Measurements from ENCODE around the gene MX2. TPM values are rescaled to one million over a fixed set of nuclear protein-coding genes. Genes with fewer than 3 reads are reported as not detected.

MX2 gene
- polyA plus RNA-seq, 1 experiment = 5.1 TPM

DNA sequence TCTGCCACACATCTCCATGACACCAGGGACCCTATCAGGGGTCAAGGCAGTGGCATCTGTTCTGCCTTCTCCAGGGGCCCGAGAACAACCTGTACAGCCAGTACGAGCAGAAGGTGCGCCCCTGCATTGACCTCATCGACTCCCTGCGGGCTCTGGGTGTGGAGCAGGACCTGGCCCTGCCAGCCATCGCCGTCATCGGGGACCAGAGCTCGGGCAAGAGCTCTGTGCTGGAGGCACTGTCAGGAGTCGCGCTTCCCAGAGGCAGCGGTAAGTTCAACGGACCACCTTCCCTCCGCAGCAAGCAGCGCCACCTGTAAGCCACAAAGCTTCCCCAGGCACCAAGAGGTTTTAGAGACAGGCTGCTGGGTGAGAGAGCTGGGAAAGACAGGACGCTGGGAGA, 15.9 kb downstream of the MX2 start:
- no peaks in the 10 kb centered on the region for H3K36me3 ChIP-seq (ENCODE audit: control insufficient read depth, insufficient read depth, low read length)
- CTCF ChIA-PET = interaction anchor here (0.6 to 1.1 kb wide), 2 partner anchors 9 to 94 kb away, joined by 4 read pairs; no protein-coding TSS in a partner anchor
- no peaks in the 10 kb centered on the region for H3K27me3 ChIP-seq (ENCODE audit: control insufficient read depth, insufficient read depth, low read length)
- H3K4me3 ChIP-seq (ENCODE audit: low read depth, low read length) = no peak overlapping the region
- POLR2A ChIA-PET = no interaction called here
- TF ChIP-seq, protein P1, sequence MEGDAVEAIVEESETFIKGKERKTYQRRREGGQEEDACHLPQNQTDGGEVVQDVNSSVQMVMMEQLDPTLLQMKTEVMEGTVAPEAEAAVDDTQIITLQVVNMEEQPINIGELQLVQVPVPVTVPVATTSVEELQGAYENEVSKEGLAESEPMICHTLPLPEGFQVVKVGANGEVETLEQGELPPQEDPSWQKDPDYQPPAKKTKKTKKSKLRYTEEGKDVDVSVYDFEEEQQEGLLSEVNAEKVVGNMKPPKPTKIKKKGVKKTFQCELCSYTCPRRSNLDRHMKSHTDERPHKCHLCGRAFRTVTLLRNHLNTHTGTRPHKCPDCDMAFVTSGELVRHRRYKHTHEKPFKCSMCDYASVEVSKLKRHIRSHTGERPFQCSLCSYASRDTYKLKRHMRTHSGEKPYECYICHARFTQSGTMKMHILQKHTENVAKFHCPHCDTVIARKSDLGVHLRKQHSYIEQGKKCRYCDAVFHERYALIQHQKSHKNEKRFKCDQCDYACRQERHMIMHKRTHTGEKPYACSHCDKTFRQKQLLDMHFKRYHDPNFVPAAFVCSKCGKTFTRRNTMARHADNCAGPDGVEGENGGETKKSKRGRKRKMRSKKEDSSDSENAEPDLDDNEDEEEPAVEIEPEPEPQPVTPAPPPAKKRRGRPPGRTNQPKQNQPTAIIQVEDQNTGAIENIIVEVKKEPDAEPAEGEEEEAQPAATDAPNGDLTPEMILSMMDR (IDR thresholded peaks at IDR 0.05; ENCODE audit: insufficient read depth, low read depth, low read length) = no peak
- DNase-seq (ENCODE audit: low read depth) = no peak

DNA sequence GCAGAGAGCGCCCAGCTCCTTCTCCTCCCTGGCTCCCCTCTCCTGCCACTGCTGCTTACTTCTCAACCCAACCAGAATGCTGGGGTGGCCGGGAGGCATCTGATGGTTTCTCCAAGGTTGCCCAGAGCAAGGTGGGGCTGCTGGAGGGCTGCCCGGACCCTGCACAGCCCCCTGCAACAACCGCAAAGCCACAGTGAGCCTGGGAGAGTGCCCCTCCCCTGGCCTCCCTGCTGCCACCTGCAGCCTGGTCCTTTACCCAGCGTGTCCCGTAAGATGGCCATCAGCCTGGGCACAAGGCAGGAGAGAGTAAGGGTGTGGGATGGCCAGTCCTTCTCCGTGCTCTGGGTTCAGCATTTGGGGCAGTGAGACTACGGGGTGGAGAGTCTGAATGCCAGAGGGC, 17.0 kb downstream of the MX2 start:
- POLR2A ChIA-PET = no interaction called here
- Histone ChIP-seq H3K27me3 (ENCODE audit: control insufficient read depth, insufficient read depth, low read length) (no peaks in the 10 kb centered on the region), H3K36me3 (ENCODE audit: control insufficient read depth, insufficient read depth, low read length) (no peaks in the 10 kb centered on the region), H3K4me3 (ENCODE audit: low read depth, low read length) (no peak overlapping the region)
- TF ChIP-seq, protein P1 (IDR thresholded peaks at IDR 0.05; ENCODE audit: insufficient read depth, low read depth, low read length) = no peak
- CTCF ChIA-PET = no interaction called here
- DNase-seq (ENCODE audit: low read depth) = no peak

- no peaks in the 10 kb centered on the region for H3K36me3 ChIP-seq (ENCODE audit: control insufficient read depth, insufficient read depth, low read length)
- H3K27me3 ChIP-seq (ENCODE audit: control insufficient read depth, insufficient read depth, low read length) = no peaks in the 10 kb centered on the region
- TF ChIP-seq, protein P1 (IDR thresholded peaks at IDR 0.05; ENCODE audit: insufficient read depth, low read depth, low read length) = no peak
- ChIA-PET CTCF (no interaction called here), POLR2A (no interaction called here)
- H3K4me3 ChIP-seq (ENCODE audit: low read depth, low read length) = no peak overlapping the region
- no peak for DNase-seq (ENCODE audit: low read depth)
Observed at GRCh38 chr21:41379901-41380300, 18.1 kb downstream of the MX2 start.

DNA sequence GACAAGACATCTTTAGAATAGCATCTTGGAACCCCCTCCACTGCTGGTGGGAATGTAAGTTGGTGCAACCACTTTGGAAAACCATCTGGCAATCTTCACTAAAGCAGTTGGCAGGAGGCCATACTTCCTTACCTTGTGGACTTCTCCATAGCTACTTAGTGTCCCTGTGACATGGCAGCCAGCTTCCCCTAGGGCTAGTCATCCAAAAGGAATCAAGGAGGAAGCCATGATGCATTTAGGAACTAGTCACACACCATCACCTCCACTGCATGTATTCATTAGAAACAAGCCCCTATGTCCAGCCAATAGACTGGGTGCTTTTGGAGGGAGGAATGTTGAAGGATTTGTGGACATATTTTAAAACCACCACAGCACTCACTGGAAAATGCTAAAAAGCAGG, 19.9 kb downstream of the MX2 start:
- Histone ChIP-seq H3K27me3 (ENCODE audit: control insufficient read depth, insufficient read depth, low read length) (no peaks in the 10 kb centered on the region), H3K36me3 (ENCODE audit: control insufficient read depth, insufficient read depth, low read length) (no peaks in the 10 kb centered on the region), H3K4me3 (ENCODE audit: low read depth, low read length) (no peak overlapping the region)
- TF ChIP-seq, protein P1 (IDR thresholded peaks at IDR 0.05; ENCODE audit: insufficient read depth, low read depth, low read length) = no peak
- CTCF ChIA-PET = interaction anchor here (1.0 kb wide), 1 partner anchor 10 kb away, joined by 3 read pairs; no protein-coding TSS in a partner anchor
- POLR2A ChIA-PET = no interaction called here
- DNase-seq (ENCODE audit: low read depth) = no peak

DNA sequence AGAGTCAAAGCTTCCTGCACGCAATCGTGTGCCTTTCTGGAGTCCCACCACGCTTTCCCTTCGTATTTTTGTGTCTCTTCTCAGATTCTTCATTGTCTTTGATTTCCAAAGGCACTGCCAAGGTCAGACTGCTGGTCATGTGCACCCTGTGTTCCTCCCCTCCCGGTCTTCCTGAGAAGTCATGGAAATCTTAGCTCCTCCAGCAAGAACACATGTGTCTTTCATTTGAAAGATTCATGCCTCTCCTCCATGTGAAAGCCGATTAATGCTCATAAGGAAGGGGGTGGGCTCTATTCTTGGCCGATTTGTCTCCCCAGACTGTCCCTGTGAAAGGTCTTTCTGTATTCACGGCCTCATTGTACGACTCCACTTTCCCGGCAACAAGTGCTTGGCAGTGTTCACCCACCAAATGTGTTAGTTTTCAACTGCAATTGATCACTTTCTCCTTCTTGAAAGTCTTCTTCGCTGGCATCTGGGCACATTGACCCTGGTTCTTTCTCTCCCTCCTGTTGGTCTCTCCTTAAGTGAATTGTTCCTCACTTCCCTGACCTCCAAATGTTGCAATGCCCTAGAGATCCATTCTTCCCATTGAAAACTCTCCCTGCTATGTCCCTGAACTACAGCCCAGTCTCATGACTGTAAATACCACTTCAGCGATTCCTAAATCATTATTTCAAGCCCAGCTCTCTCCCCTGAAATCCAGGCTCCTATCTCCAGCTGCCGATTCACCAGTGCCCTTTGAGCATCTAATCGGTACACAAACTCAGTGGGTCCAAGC, 25.4 kb downstream of the MX2 start:
- no peak for DNase-seq (ENCODE audit: low read depth)
- Histone ChIP-seq H3K4me3 (ENCODE audit: low read depth, low read length) (no peak overlapping the region), H3K36me3 (ENCODE audit: control insufficient read depth, insufficient read depth, low read length) (no peaks in the 10 kb centered on the region), H3K27me3 (ENCODE audit: control insufficient read depth, insufficient read depth, low read length) (no peaks in the 10 kb centered on the region)
- ChIA-PET POLR2A (no interaction called here), CTCF (interaction anchor here (0.8 to 1.8 kb wide), 2 partner anchors 62 to 104 kb away, joined by 3 read pairs; no protein-coding TSS in a partner anchor)
- TF ChIP-seq, protein P1 (IDR thresholded peaks at IDR 0.05; ENCODE audit: insufficient read depth, low read depth, low read length) = no peak

Measured in BJ (cell line).